GM12878 (cell line): ENCODE measurements around the gene ACTR1A. TPM values are rescaled to one million over a fixed set of nuclear protein-coding genes. Genes with fewer than 3 reads are reported as not detected.
A peak's percentile ranks its signal among the peaks of the same experiment; 100 is the strongest.

Experiments used
- ATAC-seq: fragments of 200-7000 bp; cut with Tn5 transposase; 3 replicates; pipeline ENCODE4 v1.9.1; 2020; ENCODE audit warnings: mild to moderate bottlenecking, moderate library complexity
- BruUV-seq: library from RNA; stranded (reverse); fragments of 400-500 nt; replicated peaks from 2 replicates; lab custom pipeline; 2021; lab: Mats Ljungman, UMichigan
- CTCF ChIA-PET: fragments of 300-600 bp; sonication (Branson Sonifier 250); formaldehyde crosslinking; extraction: SDS; loops from one replicate; lab custom pipeline; 2021; ENCODE audit warnings: inconsistent platforms; lab: Yijun Ruan, JAX
- POLR2A ChIA-PET: fragments of 350-600 bp; formaldehyde crosslinking; extraction: SDS; loops from one replicate; lab custom pipeline; 2021; ENCODE audit warnings: inconsistent platforms; lab: Charles Lee
- RAD21 ChIA-PET: fragments of 300-600 bp; sonication (Branson Sonifier 250); formaldehyde crosslinking; loops from one replicate; lab custom pipeline; 2023; ENCODE audit warnings: antibody characterized with exemption; ENCODE audit not compliant: unreplicated experiment; lab: Charles Lee
- SMC1A ChIA-PET: fragments of 300-600 bp; sonication (Branson Sonifier 250); formaldehyde crosslinking; loops from one replicate; lab custom pipeline; 2023; ENCODE audit not compliant: unreplicated experiment, uncharacterized antibody; lab: Charles Lee
- DNase-seq: peaks from one replicate; pipeline ENCODE4 v3.0.0-alpha.2; 2011; ENCODE audit warnings: low read depth, low spot score
- FAIRE-seq: peaks from 3 replicates; lab custom pipeline; 2011; peaks lifted over from hg19 to GRCh38; lab: Jason Lieb, UNC
- H2AFZ ChIP-seq: 2 replicates; pipeline ENCODE4 v1.6.0; 2011; ENCODE audit warnings: low read depth, low read length, control low read depth; ENCODE audit not compliant: control insufficient read depth
- H3K27ac ChIP-seq: 2 replicates; pipeline ENCODE4 v1.5.1; 2011; ENCODE audit warnings: control low read depth; ENCODE audit not compliant: control insufficient read depth, insufficient read depth
- H3K27me3 ChIP-seq, 2 experiments: replicated peaks in 1 of 2; 2 replicates each; pipeline versions ENCODE4 v1.6.0 to v1.6.1; 2011; ENCODE audit warnings: low read length in 1 of 2; ENCODE audit not compliant: control insufficient read depth in 2 of 2, insufficient read depth in 2 of 2
- H3K36me3 ChIP-seq, 2 experiments: 2 replicates each; pipeline ENCODE4 v1.5.1; 2011; ENCODE audit warnings: low read length in 1 of 2; ENCODE audit not compliant: control insufficient read depth in 2 of 2, insufficient read depth in 2 of 2
- H3K4me1 ChIP-seq: 2 replicates; pipeline ENCODE4 v1.6.1; 2011; ENCODE audit warnings: mild to moderate bottlenecking, low read length, moderate library complexity, mixed read lengths; ENCODE audit not compliant: control insufficient read depth, insufficient read depth
- H3K4me2 ChIP-seq: 2 replicates; pipeline ENCODE4 v1.6.0; 2011; ENCODE audit warnings: control low read depth; ENCODE audit not compliant: control insufficient read depth, insufficient read depth
- H3K4me3 ChIP-seq: fragments of 200-600 bp; sonication (generic); 2 replicates; pipeline ENCODE4 v1.5.1; 2016
- H3K79me2 ChIP-seq: 2 replicates; pipeline ENCODE4 v1.6.0; 2011; ENCODE audit warnings: low read length; ENCODE audit not compliant: control insufficient read depth, insufficient read depth
- H3K9ac ChIP-seq: 2 replicates; pipeline ENCODE4 v1.8.0; 2011; ENCODE audit warnings: low read length, control low read depth, mixed read lengths; ENCODE audit not compliant: control insufficient read depth, insufficient read depth
- H3K9me3 ChIP-seq: replicated peaks from 3 replicates; pipeline ENCODE4 v1.5.1; 2011; ENCODE audit warnings: mild to moderate bottlenecking, low read length; ENCODE audit not compliant: control insufficient read depth, insufficient read depth
- H4K20me1 ChIP-seq: 2 replicates; pipeline ENCODE4 v1.6.0; 2011; ENCODE audit not compliant: control insufficient read depth, insufficient read depth
- CHD2 ChIP-seq: IDR thresholded peaks from 2 replicates; pipeline ENCODE4 v1.6.1; 2011; ENCODE audit warnings: low read depth, low read length, improper control_type of control experiment, borderline replicate concordance
- FOS ChIP-seq: IDR thresholded peaks from 3 replicates; pipeline ENCODE4 v1.6.1; 2011; ENCODE audit warnings: borderline replicate concordance; ENCODE audit not compliant: insufficient read length; ENCODE audit errors: extremely low read depth
- HSF1 ChIP-seq: fragments of 150-350 bp; IDR thresholded peaks from 2 replicates; pipeline ENCODE4 v1.6.1; 2014; ENCODE audit warnings: mild to moderate bottlenecking, low read depth, low read length
- IKZF1 ChIP-seq: fragments of 450-650 bp; conservative IDR thresholded peaks from 2 replicates; pipeline ENCODE4 v1.6.1; 2017; ENCODE audit warnings: antibody characterized with exemption, mild to moderate bottlenecking
- IRF4 ChIP-seq: IDR thresholded peaks from 2 replicates; pipeline ENCODE4 v1.6.1; 2011; ENCODE audit warnings: low read depth, low read length
- JUND ChIP-seq: IDR thresholded peaks from 2 replicates; pipeline ENCODE4 v1.6.1; 2012; ENCODE audit warnings: low read depth, mild to moderate bottlenecking, low read length, improper control_type of control experiment, moderate library complexity
- KLF5 ChIP-seq: fragments of 450-650 bp; IDR thresholded peaks from 2 replicates; pipeline ENCODE4 v1.6.1; 2014; ENCODE audit warnings: mild to moderate bottlenecking; ENCODE audit not compliant: partially characterized antibody
- PKNOX1 ChIP-seq: fragments of 450-650 bp; IDR thresholded peaks from 2 replicates; pipeline ENCODE4 v1.6.1; 2016; ENCODE audit warnings: mild to moderate bottlenecking
- PML ChIP-seq: IDR thresholded peaks from 2 replicates; pipeline ENCODE4 v1.6.1; 2012; ENCODE audit warnings: low read length, inconsistent platforms
- POLR2A ChIP-seq: IDR thresholded peaks from 2 replicates; pipeline ENCODE4 v1.6.1; 2011; ENCODE audit warnings: low read depth, mild to moderate bottlenecking, low read length
- POLR2AphosphoS5 ChIP-seq: IDR thresholded peaks from 2 replicates; pipeline ENCODE4 v1.6.1; 2011; ENCODE audit warnings: mild to moderate bottlenecking, low read length, inconsistent platforms
- RCOR1 ChIP-seq: conservative IDR thresholded peaks from 2 replicates; pipeline ENCODE4 v1.6.1; 2012; ENCODE audit warnings: low read depth, low read length, improper control_type of control experiment
- SP1 ChIP-seq: IDR thresholded peaks from one replicate; pipeline ENCODE4 v1.6.1; 2011; ENCODE audit warnings: low read depth, low read length
- SPI1 ChIP-seq: IDR thresholded peaks from 2 replicates; pipeline ENCODE4 v1.6.1; 2011; ENCODE audit warnings: low read depth, mild to moderate bottlenecking, low read length, moderate library complexity, borderline replicate concordance; ENCODE audit not compliant: insufficient read depth
- SREBF1 ChIP-seq: IDR thresholded peaks from 2 replicates; pipeline ENCODE4 v1.6.1; 2012; ENCODE audit warnings: mild to moderate bottlenecking, low read length
- WGBS: methylation state at CpG from one replicate; pipeline ENCODE4 v1.1.6; 2016; ENCODE audit warnings: low lambda C conversion rate; ENCODE audit not compliant: insufficient replicate concordance, insufficient coverage; ENCODE audit errors: missing lambda C conversion rate; 5-methylcytosine and 5-hydroxymethylcytosine counted together
- in situ Hi-C: fragments of 300-500 bp; cut with MboI; formaldehyde crosslinking; loops from 9 replicates; pipeline ENCODE4 v1.14.3; 2018; ENCODE audit warnings: mixed read lengths
- intact Hi-C: fragments of 100-400 bp; cut with micrococcal nuclease; formaldehyde crosslinking; loops from one replicate; pipeline ENCODE4 v1.14.2; 2022; ENCODE audit not compliant: unreplicated experiment
- polyA plus RNA-seq, 11 experiments: library from polyadenylated mRNA; depleted of rRNA in 4 of 11; unstranded in 6 of 11; stranded (reverse) in 5 of 11; fragments of >200 nt; fragmentation: Nextera tagmentation in 4 of 11; fragmentation: Illumina TruSeq in 1 of 11; extraction: Ambion mirVana in 4 of 11; extraction: Trizol in 1 of 11; gene quantifications; 1 replicate in 1 of 11; 2 replicates in 10 of 11; pipeline versions ENCODE4 v1.2.1 to v1.2.3, GENCODE V29; 2011 to 2016; ENCODE audit warnings: inconsistent platforms in 2 of 11, missing spikeins in 2 of 11, low read depth in 1 of 11
- total RNA-seq, 4 experiments: library from RNA; depleted of rRNA in 3 of 4; stranded (reverse); fragments of >200 nt in 3 of 4; fragmentation: Illumina TruSeq in 1 of 4; extraction: Trizol in 1 of 4; gene quantifications; 2 replicates each; pipeline versions ENCODE4 v1.2.1 to v1.2.3, GENCODE V29; 2013 to 2021
- TF ChIP-seq, protein P1 (sequence below): fragments of 450-650 bp; IDR thresholded peaks from 2 replicates; pipeline ENCODE4 v1.6.1; 2016; ENCODE audit warnings: mild to moderate bottlenecking
- TF ChIP-seq, protein P2 (sequence below): fragments of 450-650 bp; IDR thresholded peaks from 2 replicates; pipeline ENCODE4 v1.6.1; 2017; ENCODE audit warnings: low read depth, mild to moderate bottlenecking, moderate library complexity

ACTR1A gene
- total and polyA plus RNA-seq, 10 of the 15 experiments (the other 5 are each of a cell fraction or from before 2014, with no cell fraction given) = 43.0 to 110 (median 78.9) TPM

- RAD21 ChIA-PET = interaction anchor here (0.6 to 2.8 kb wide), 9 partner anchors 9 to 277 kb away, joined by 3 to 24 read pairs (median 4); partner anchors contain the start of genes C10orf95, FBXL15 and NFKB2
- Histone ChIP-seq H3K4me2 (peak within 1 kb of the TSS; percentile 57), H4K20me1 (no peaks in the 10 kb centered on the region), H3K36me3 (no peaks in the 10 kb centered on the region), H3K27ac (peak within 1 kb of the TSS; percentile 90), H2AFZ (peak within 1 kb of the TSS; percentile 89), H3K9me3 (no peaks in the 10 kb centered on the region), H3K79me2 (peaks cover 11% of the 10 kb centered on the region), H3K27me3 (no peaks in the 10 kb centered on the region), H3K9ac (peak within 1 kb of the TSS; percentile 96), H3K4me3 (peak within 1 kb of the TSS; percentile 93), H3K4me1 (peaks cover 22% of the 10 kb centered on the region)
- intact Hi-C loops = loop anchor here (1.0 to 5.0 kb wide), 4 partner anchors 11 to 280 kb away; partner anchors contain the start of genes ARL3, C10orf95 and SFXN2
- ATAC-seq = peak; percentile 95
- no TSS peak for BruUV-seq
- POLR2A ChIA-PET = interaction anchor here (0.6 to 5.5 kb wide), 10 partner anchors 10 to 187 kb away, joined by 3 to 42 read pairs (median 9); partner anchors contain the start of genes C10orf95, FBXL15, GBF1 and NFKB2
- CTCF ChIA-PET = interaction anchor here (0.6 to 2.3 kb wide), 12 partner anchors 10 to 300 kb away, joined by 3 to 15 read pairs (median 4); partner anchors contain the start of genes ACTR1A, C10orf95, FBXL15 and PPRC1
- WGBS = 1% methylated on average over 38 of the region's 52 CpGs
- in situ Hi-C loops = no loop called here
- peak; percentile 94 for FAIRE-seq
- peak; percentile 88 for DNase-seq
- SMC1A ChIA-PET = interaction anchor here (0.5 to 5.5 kb wide), 7 partner anchors 11 to 339 kb away, joined by 3 to 42 read pairs (median 4); partner anchors contain the start of genes FBXL15 and NFKB2
- TF ChIP-seq SREBF1 = no peak
- TF ChIP-seq, protein P1, sequence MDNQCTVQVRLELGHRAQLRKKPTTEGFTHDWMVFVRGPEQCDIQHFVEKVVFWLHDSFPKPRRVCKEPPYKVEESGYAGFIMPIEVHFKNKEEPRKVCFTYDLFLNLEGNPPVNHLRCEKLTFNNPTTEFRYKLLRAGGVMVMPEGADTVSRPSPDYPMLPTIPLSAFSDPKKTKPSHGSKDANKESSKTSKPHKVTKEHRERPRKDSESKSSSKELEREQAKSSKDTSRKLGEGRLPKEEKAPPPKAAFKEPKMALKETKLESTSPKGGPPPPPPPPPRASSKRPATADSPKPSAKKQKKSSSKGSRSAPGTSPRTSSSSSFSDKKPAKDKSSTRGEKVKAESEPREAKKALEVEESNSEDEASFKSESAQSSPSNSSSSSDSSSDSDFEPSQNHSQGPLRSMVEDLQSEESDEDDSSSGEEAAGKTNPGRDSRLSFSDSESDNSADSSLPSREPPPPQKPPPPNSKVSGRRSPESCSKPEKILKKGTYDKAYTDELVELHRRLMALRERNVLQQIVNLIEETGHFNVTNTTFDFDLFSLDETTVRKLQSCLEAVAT = peak; percentile 83
- no peak for TF ChIP-seq JUND
- TF ChIP-seq PML = peak; percentile 47; the same call in 1 of the 2 replicates
- TF ChIP-seq, protein P2, sequence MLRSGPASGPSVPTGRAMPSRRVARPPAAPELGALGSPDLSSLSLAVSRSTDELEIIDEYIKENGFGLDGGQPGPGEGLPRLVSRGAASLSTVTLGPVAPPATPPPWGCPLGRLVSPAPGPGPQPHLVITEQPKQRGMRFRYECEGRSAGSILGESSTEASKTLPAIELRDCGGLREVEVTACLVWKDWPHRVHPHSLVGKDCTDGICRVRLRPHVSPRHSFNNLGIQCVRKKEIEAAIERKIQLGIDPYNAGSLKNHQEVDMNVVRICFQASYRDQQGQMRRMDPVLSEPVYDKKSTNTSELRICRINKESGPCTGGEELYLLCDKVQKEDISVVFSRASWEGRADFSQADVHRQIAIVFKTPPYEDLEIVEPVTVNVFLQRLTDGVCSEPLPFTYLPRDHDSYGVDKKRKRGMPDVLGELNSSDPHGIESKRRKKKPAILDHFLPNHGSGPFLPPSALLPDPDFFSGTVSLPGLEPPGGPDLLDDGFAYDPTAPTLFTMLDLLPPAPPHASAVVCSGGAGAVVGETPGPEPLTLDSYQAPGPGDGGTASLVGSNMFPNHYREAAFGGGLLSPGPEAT = peak; percentile 84
- TF ChIP-seq IKZF1 = peak; percentile 94
- peak; percentile 63; the same call in 1 of the 2 replicates for TF ChIP-seq CHD2
- TF ChIP-seq RCOR1 = no peak
- peak; percentile 13; the same call in 1 of the 2 replicates for TF ChIP-seq HSF1
- TF ChIP-seq IRF4 = peak; percentile 43; the same call in 1 of the 2 replicates
- TF ChIP-seq POLR2A = peak; percentile 85
- TF ChIP-seq SPI1 = 0 out of 2 replicates have a peak, but pooled peaks have one; percentile 23
- 0 out of 2 replicates have a peak, but pooled peaks have one; percentile 14 for TF ChIP-seq PKNOX1
- TF ChIP-seq FOS = no peak
- TF ChIP-seq POLR2AphosphoS5 = peak; percentile 81; the same call in 1 of the 2 replicates
- TF ChIP-seq SP1 = peak; percentile 89
- TF ChIP-seq KLF5 = peak; percentile 47
Measured at GRCh38 chr10:102432162-102432950, 70.2 kb downstream of the ACTR1A start, which contains the start of gene CUEDC2. TSS of gene CUEDC2 (minus strand) at chr10:102432574. CDS start at chr10:102425188, 7,386 bp downstream.
